ENCODE results near the gene DDIAS.

GRCh38 chr11:82980292-82980691, 78.8 kb downstream of the DDIAS start:
- TF ChIP-seq, protein P1, sequence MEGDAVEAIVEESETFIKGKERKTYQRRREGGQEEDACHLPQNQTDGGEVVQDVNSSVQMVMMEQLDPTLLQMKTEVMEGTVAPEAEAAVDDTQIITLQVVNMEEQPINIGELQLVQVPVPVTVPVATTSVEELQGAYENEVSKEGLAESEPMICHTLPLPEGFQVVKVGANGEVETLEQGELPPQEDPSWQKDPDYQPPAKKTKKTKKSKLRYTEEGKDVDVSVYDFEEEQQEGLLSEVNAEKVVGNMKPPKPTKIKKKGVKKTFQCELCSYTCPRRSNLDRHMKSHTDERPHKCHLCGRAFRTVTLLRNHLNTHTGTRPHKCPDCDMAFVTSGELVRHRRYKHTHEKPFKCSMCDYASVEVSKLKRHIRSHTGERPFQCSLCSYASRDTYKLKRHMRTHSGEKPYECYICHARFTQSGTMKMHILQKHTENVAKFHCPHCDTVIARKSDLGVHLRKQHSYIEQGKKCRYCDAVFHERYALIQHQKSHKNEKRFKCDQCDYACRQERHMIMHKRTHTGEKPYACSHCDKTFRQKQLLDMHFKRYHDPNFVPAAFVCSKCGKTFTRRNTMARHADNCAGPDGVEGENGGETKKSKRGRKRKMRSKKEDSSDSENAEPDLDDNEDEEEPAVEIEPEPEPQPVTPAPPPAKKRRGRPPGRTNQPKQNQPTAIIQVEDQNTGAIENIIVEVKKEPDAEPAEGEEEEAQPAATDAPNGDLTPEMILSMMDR (IDR thresholded peaks at IDR 0.05) = no peak
- no peak for TF ChIP-seq POLR2A (IDR thresholded peaks at IDR 0.05)
